NCI-H1092 (cell line): ENCODE data around the gene FARP1.

Source experiments
- DNase-seq: peaks from one replicate; lab custom pipeline; 2025; lab: John Stamatoyannopoulos, UW

The FARP1 gene

DNA sequence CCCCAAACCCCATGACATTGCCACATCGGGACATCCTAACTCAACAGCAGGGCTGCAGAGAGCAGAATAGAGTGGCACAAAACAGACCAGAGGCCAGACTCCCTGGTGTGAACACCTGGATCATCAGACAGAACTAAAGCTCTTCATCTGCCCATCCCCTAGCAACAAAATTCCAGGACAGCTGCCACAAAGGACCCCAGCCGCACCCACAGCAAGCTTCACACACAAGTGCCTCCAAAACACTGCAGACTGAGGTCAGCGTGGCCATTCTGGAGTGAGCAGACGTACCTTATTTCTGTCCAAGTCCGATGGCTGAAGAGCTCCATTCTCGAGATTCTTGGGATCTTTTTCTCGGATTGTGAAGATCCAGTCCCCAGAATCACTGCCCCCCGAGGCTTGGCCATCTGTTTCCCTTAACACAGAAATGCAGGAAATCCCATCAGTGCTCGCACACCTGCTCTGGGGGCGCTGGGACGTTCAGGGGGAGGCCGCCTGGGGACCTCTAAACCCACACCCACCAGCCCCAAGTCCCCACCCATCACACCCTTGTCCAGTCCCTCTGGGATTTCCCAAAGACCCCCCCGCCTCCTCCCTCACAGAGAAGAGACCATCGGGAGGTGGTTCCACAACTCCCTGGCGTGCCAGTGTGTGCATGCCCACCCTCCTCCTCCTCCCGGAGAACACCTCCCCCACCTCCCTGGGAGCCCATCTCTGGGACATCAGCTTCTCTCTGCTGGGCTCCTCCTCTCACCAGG lies 318.8 kb downstream of the FARP1 start:
- DNase-seq = no peak

DNA sequence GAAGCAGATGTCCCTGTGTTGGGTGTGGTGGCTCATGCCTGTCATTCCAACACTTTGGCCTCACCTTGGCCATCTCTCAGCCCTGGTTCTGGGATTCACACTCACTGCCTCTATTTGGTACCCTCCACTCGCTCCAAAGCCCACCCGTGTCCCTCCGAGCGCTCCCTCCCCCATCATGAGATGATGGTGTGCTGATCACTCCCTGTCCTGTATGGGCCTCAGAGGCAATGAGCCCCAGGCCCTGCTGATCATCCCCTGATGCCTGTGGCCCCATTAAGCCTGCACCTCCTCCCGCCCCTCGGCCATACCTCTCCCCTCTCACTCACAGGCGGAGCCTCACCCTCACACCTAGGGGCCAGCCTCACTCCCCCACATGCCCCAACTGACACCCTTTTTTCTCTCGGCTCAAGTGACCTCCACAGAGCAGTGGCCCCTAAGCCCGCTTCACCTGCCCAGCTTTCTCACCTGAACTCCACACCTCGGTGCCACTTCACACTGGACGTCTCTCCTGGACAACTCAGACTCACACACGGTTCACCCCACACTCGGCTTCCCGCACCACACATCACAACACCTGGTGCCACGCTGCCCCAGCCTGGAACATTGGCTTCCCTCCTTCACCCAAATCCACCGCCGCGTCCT lies 319.5 kb downstream of the FARP1 start:
- DNase-seq = no peak

DNA sequence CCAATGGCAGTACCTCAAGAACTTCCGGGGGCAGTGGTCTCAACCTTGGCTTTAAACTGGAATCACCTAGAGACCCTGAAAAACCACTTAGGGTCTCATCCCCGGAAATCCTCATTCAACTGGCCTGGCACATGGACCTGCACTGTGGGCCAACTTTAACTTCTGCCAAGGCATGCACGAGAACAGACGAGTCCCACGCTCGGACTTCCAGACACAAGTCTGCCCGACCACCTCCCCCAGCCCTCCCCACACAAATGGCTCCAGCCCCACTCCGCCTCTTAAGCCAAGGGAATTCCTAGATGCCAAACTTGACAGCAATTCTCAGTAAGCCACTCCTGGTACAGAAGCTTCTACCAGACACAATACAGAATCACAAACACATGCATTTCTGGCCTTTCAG lies 320.1 kb downstream of the FARP1 start:
- no peak for DNase-seq

DNA sequence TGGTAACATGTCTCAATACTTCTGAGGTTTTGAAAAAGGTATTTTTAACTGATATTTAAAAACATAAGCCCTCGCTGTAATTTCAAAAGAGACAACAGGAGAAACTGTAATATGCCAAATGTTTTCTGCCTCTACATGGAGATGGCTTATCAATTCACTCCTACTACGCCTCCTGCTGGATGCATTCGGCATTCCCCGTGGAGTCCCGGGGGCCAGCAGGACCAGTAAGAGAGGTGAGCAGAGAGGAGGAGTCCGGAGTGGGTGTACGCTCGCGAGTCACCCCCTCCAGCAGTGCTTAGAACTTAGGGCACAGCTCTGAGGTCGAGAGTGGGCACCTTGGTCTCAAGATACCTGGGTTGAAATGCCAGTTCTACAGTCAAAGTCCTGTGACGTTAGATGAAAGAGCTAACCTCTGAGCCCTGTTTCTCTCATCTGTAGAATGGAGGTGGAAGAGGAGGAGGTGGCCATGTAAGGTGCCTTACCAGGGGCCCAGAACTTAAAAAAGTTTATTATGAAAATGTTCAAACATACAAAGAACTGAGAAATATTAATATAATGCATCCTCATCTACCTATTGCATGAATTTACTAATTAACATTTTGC lies 323.8 kb downstream of the FARP1 start:
- DNase-seq = no peak

DNA sequence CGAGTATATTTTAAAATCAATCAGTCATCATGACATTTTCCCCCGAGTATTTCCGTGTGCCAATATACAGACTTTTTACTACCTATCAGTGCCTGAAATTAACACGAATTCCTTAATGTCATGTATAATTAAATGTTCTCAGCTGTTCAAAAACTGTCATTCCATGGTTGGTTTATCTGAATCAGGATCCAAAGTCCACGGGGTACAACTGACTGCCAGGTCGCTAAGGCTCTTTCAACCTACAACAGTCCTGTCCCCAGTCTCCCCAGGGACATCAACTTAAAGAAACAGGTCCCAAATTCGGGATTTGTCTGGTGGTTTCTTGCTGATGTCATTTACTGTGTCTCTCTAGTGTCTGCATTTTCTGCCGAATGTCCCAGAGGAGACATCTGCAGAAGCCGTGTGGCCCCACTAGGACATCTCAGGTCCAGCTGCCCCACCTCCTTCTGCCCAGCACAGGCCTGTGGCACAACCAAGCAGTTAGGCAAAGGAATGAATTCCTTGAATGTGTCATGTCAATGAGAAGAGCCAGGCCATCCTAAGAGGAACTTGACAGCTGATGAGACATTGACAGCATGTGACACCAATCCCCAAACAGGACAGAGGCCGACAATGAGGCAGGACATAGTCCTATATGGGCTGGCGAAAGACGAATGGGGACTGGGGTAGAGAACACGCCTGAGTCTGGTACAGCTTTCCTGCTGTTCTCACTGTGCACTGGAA lies 324.5 kb downstream of the FARP1 start:
- no peak for DNase-seq

DNA sequence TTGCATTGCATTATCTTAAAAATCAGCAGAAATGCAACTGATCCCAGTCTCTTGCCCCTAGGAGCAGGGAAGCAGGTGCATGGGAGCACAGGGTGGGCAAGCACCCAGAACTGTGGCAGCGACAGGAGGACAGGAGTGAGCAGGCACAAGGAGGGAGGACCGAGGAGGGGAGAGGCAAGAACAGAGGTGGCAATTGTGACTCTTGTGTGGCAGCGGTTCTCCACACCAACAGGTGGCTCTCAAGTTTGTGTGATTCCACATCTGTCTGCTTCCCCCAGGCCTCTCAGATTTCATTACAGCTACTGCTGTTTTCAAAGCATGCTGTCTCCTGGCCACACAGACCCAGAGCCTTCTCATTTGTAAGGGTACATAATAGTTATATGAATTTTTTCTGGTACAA lies 325.5 kb downstream of the FARP1 start:
- no peak for DNase-seq

DNA sequence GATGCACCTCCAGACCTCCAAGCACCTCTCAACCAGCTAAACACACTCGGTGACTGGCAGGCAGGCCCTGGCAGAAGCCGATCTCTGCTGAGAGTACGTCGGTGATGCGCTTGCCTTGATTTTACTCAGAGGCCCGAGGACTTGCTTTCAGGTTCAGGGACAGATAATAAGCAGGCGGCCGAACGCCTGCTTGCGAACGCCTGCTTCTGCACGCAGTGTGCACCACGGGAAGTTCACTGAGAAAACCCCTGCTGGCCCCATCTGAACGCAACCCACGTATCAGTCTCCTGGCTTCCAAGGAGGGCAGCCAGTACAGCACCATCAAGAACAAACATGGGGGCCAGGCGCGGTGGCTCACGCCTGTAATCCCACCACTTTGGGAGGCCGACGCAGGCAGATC lies 326.0 kb downstream of the FARP1 start:
- DNase-seq = no peak

DNA sequence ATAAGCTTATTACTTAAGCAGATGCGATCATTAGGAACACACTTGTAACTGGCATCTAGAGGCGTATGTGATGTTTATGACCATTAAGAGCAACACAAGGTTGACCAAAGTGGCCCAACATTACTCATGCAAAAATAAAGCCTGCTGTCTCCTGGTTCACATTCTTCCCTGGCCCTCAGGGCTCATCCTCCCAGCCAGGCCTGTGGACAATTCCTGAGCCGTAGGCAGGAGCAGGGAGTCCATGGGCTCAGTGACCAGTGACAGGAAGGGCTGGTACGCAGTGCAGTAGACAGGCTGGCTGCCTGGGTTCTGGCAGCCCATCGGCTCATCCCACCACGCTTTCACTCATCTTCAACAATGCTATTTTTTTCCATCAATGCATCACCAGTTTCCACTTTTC lies 328.0 kb downstream of the FARP1 start:
- DNase-seq = no peak

DNA sequence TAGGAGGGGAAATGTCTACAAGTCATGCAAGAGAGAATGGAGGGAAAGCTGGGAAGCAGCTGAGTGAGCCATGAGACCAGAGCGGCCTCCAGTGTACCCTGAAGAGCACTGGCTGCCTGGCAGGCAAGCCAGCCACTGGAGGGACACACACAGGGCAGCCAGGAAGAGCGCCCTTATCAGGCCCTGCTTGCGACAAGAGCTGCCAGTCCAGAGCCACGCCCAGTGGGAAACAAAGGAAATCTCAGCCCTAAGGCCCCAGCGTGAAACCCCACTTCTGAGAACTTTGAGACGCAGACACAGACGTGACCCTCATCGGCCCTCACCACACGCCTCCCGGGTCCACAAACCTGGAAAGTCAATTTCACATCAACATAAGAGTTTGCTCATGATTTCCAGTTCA lies 329.0 kb downstream of the FARP1 start:
- DNase-seq = no peak

DNA sequence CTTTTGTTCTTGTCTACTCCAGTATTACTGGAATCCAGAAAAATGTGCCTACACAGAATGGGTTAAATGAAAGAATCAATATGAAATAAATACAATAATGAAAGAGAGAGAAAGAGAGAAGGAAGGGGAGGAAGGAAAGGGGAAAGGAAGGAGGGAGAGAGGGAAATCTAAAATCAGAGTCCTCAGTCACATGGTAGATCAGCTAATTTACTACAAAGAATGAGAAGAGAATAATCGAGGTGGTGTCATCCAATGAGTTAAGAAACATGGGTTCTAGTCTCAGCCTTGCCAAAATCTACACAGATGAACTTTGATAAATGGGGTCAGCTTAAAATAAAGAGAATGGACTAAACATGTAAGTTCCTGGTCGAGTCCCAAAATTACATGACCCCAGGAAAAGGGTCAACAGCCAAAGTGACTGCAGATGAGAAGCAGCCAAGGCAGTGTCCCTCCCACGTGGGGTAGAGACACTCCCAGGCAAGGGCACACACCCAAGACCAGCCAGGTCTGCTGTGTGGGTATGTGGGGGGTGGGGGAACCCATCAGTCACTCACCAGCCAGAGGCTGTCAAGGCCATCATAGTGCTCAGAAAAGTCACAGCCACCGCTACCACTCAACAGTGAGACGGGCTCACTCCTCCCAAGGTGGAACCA lies 330.4 kb downstream of the FARP1 start:
- DNase-seq = no peak

DNA sequence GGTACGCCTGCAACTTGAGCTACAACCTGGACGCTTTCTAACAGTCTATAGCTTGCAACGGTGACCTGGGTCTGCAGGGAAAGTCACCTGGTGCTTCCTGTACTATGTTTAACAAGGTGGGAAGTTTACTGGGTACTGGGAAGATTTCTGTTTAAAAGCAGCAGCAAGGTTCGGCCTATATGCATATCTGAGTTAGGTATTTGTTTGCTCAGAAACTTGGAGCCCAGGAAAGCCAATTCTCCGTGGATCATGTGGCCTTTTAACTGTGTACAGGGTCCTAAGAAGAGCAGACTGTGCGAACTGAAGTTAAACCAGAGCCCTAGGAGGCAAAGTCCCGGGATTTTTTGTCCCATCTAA lies 330.9 kb downstream of the FARP1 start:
- no peak for DNase-seq

DNA sequence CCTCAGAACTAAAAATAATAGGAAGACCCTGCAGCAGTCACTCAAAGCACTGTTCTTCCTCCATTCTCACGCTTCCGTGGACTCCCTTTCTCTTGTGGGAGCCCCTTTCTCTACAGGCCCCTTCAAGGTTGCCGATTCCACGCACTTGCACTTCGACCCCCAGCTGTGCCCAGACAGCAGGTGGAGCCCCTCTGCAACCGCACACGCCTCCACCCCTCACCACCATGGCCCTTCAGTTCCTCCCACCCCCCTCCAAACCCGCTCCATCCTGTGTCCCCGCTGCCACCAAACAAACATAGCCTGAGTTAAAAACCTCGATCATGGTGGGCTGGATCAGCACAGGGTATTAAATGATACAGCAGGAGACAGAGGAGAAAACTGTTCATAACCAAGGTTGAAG lies 331.4 kb downstream of the FARP1 start:
- no peak for DNase-seq

DNA sequence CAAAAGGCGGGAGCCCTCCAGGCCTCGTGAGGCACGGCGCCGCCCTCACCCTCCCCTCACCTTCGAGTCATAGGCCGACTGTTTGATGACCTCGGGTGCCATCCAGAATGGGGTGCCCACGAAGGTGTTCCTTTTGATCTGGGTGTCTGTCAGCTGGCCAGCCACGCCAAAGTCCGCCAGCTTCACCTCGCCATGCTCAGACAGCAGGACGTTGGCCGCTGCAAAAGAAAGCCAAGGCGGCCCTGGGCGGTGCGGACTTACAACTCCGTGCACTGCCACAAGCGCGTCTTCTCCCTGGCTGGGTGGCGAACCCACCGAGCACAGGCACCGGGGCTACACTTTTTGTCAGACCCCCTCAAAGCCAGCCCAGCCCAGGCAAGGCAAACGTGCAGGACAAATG lies 331.9 kb downstream of the FARP1 start:
- DNase-seq = no peak

DNA sequence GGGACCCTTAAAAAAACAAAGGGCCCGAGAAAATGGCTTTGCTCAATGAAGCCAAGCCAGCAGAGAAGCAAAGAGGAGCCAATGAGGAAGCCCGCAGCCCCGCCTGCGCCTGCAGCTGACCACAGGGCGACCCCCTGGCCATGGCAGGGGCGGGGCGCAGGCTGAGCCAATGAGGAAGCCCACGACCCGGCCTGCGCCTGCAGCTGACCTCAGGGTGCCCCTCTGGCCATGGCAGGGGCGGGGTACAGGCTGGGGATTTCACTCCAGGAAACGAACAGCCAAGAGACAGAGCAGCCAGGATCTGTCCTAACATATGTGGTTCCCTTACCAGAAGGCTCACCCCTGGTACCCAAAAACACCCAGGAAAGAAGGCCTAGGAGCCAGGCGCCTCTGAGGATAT lies 332.6 kb downstream of the FARP1 start:
- no peak for DNase-seq

DNA sequence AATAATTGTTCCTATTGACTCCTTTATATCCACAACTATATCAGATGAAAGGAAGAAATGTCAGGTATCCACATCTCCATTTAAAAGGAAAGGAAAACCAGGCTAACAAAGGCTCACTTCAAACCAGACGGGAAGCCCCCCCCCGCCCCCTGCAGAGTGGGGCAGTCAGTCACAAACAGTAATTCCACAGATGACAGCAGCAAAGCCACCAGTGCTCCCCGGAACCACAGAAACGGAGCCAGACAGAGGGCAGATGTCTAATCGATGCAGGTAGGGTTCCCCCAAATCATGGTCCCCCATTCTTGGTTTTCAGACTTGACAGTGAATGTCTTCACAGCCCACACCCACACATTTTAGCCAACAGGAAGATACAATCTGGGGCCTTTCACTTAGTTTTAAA lies 333.2 kb downstream of the FARP1 start:
- no peak for DNase-seq

DNA sequence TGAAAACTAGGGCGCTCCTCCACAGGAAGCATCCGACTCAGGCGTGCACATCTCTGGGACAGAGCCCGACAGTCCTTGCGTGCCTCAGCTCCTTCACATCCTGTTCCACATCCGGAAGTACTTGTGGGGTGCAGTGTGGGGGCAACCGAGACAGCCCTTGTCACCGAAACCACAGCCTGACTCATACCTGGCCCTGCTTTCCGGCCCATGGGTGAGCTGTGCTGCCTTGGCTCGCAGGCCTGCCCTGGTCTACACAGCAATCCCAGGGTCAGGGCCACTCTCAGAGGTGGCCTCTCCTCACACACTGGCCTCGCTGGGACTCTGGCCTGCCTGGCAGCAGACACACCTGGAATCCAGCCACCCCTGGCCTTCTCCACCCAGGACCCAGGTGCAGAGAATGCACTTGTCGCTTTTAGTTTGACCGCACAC lies 333.7 kb downstream of the FARP1 start:
- DNase-seq = no peak

DNA sequence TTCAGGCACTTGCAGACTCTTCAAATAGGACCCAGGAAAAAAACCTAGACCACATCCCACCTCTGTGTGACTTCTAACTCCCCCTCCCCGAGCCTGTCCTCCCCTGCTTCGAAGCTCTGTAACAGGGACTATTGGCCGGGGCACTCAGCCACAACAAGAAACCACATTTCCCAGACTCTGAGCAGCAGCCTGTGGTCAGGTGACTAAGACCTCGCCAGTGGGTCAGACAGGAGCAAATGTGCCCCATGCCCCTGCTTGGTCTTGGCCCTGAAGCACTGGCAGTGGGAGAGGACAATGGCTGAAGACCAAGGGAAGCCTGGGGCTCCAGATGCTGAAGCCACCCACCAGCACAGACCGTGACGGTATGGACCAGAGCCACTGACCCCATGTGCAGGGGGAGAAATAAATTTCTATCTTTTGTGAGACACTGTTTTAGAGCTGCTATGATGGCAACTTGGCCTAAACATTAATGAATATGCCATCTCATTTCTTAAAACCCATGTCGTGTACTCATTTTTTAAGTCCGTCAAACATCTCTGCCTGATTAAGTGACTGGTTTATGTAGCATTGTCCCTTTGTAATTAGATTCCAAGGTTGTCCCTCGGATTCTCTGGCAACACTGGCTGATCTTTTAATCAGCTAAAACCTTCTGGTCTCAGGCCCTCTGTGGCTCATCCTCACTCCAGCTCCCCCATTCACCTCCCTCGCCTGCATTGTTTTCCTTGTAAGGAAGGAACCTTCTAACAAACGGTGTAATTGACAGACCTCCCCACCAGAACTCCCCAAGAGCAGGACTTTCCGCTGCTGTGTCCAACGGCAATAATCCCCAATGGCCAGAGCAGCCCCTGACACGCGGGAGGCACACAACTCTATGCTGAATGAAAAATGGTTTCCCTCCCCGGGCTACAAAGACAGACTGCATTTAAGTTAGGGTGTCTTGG lies 335.6 kb downstream of the FARP1 start:
- no peak for DNase-seq

DNA sequence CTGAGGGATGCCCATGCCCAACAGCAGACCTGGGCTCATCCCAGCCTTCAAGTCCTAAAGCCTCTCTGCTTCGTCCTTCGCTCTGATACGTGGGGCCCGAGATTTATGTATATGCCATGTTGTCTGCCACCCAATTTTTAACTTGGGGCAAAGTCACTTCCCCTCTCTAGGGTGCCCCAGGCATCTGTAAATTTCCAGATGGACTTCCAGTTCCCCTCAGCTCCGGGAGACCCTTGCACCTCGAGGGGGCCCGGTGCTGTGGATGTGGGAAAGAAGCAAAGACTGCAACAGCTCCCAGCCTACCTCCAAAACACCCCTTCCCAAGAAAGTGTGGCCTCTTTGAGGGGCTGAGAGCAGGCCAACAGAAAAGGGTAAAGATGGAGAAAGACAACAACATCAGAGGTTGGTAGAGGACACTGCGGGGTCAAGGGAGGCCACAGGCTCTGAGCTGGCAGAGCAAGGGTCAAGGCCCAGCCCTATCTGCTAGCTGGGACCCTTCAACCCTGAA lies 336.7 kb downstream of the FARP1 start:
- DNase-seq = no peak

DNA sequence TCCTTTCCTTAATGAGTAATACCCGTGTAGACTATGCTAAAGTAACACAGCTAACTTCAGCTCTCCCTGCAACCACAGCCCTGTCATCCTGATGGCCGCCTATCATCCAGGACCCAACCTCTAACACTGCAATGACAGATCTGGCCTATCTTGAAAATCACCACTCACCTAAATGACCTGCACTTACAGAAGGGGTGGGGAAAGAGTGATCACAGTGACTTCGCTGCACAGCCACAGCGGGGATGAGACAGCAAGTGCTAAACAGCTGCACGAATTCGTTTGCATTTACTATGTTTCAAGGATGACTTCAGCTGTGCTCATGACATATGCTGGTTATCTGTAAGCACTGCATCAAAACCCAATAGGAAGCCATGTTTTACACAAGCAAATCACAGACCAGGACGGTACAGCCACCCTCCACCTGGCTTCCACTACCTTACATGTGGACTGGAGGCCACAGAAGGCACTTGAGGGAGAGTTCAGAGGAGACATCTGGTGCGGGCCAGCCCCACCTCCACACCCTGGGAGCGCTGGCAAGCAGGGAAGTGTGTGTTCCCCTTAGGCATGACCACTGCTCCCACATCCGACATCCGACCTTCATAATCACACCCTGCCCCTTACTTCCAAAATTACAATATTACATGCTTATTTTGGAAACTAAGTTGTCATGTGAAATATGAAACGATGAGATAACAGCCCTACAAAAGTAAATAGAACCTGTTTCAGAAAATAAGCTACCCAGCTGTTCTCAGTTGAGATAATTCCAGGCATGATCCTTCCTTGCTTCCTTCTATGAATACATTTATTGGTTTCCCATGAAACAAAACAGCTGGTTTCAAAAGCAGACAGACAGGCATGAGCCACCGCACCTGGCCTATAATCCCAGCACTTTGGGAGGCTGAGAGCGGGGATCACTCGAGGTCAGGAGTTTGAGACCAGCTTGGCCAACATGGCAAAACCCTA lies 338.3 kb downstream of the FARP1 start:
- DNase-seq = no peak
